NOMO-1 treated with DMSO at 0.1 percent for 48 hours (cell line): Measurements from ENCODE around the gene TSKU.
"Not testable (repeated sequence)": the region's sequence is repeated elsewhere in the genome, so short reads cannot be mapped to it uniquely, and the experiment has no call there.

Source experiments
- DNase-seq: peaks from one replicate; lab custom pipeline; 2025; ENCODE audit not compliant: unreplicated experiment; lab: John Stamatoyannopoulos, UW

TSKU gene

GRCh38 chr11:76823481-76824028, 40.4 kb downstream of the TSKU start:
- no peak for DNase-seq

- no peak for DNase-seq
These were observed 41.2 kb downstream of the TSKU start for GRCh38 chr11:76824083-76824939.

GRCh38 chr11:76824980-76825725, 42.0 kb downstream of the TSKU start:
- DNase-seq = no peak

- no peak for DNase-seq
These were observed 42.7 kb downstream of the TSKU start for GRCh38 chr11:76825726-76826396.

- DNase-seq = not testable (repeated sequence)
These were observed 43.4 kb downstream of the TSKU start for GRCh38 chr11:76826508-76826907.

- DNase-seq = not testable (repeated sequence)
These were observed 43.8 kb downstream of the TSKU start for GRCh38 chr11:76827005-76827404.

- no peak for DNase-seq
These were observed 47.6 kb downstream of the TSKU start for GRCh38 chr11:76830639-76831327.

- DNase-seq = no peak
These were observed 48.6 kb downstream of the TSKU start for GRCh38 chr11:76831686-76832310.

GRCh38 chr11:76832361-76832760, 49.2 kb downstream of the TSKU start:
- no peak for DNase-seq

- DNase-seq = no peak
These were observed 51.0 kb downstream of the TSKU start for GRCh38 chr11:76834151-76834550.

GRCh38 chr11:76835036-76835435, 51.9 kb downstream of the TSKU start:
- DNase-seq = no peak

GRCh38 chr11:76835928-76836612, 52.9 kb downstream of the TSKU start:
- DNase-seq = no peak

GRCh38 chr11:76836613-76837291, 53.6 kb downstream of the TSKU start:
- no peak for DNase-seq

GRCh38 chr11:76837696-76838677, 54.8 kb downstream of the TSKU start:
- no peak for DNase-seq

GRCh38 chr11:76838678-76839068, 55.5 kb downstream of the TSKU start:
- no peak for DNase-seq

- no peak for DNase-seq
These were observed 56.2 kb downstream of the TSKU start for GRCh38 chr11:76839311-76839710.

GRCh38 chr11:76841923-76842452, 58.8 kb downstream of the TSKU start:
- DNase-seq = no peak

GRCh38 chr11:76843907-76844306, 60.8 kb downstream of the TSKU start:
- no peak for DNase-seq
